Colonic mucosa (tissue), 4 donors: ENCODE measurements around the gene HOXB4. TPM values are rescaled to one million over a fixed set of nuclear protein-coding genes. Genes with fewer than 3 reads are reported as not detected.
A peak's percentile ranks its signal among the peaks of the same experiment; 100 is the strongest.

Experiments used
- DNase-seq: peaks from one replicate; pipeline ENCODE4 v3.0.0-alpha.2; 2020
- H3K27ac ChIP-seq: fragments of 200-600 bp; one replicate; pipeline ENCODE4 v1.8.0; 2021
- H3K27me3 ChIP-seq: fragments of 200-600 bp; one replicate; pipeline ENCODE4 v1.8.0; 2021
- H3K36me3 ChIP-seq: fragments of 200-600 bp; one replicate; pipeline ENCODE4 v1.8.0; 2021
- H3K4me1 ChIP-seq: fragments of 200-600 bp; one replicate; pipeline ENCODE4 v1.8.0; 2021; ENCODE audit warnings: mild to moderate bottlenecking
- H3K4me3 ChIP-seq: fragments of 200-600 bp; one replicate; pipeline ENCODE4 v1.8.0; 2021
- H3K9ac ChIP-seq, 2 donors: one replicate each; pipeline ENCODE4 v1.7.0; 2013; ENCODE audit warnings: control low read depth in 2 of 2, low read depth in 2 of 2, low read length in 2 of 2
- H3K9me3 ChIP-seq: fragments of 200-600 bp; one replicate; pipeline ENCODE4 v1.8.0; 2021
- intact Hi-C: fragments of 100-400 bp; cut with DNase I; formaldehyde crosslinking; loops from one replicate; pipeline ENCODE4 v1.14.1; 2022
- total RNA-seq, 2 donors: library from RNA; stranded (reverse); fragmentation: NEBNext Ultra II Directional in 1 of 2; extraction: Animal tissue kit (Norgen Biotek cat#: 25700) in 1 of 2; gene quantifications; one replicate each; pipeline ENCODE4 v1.2.1, GENCODE V29; 2021
- TF ChIP-seq, protein P1 (sequence below): fragments of 200-600 bp; IDR thresholded peaks from one replicate; pipeline ENCODE4 v1.8.0; 2022; ENCODE audit warnings: antibody characterized with exemption, mild to moderate bottlenecking
- donor health status: healthy.
- donor health status: DM: no; HTN: no; CAD: no.
- donor health status: DM: no; HTN: no; CAD: no.

HOXB4 gene
- total RNA-seq, 2 donors from 2014 or later: 2.5 to 4.7 TPM

- Histone ChIP-seq H3K27ac (peak overlapping the region; percentile 89), H3K9ac (peak overlapping the region; percentile 64 to 72), H3K4me1 (peaks cover 2% of the 10 kb centered on the region), H3K27me3 (no peaks in the 10 kb centered on the region), H3K4me3 (no peak overlapping the region), H3K36me3 (no peaks in the 10 kb centered on the region), H3K9me3 (no peaks in the 10 kb centered on the region)
- intact Hi-C loops: no loop called here
- TF ChIP-seq, protein P1, sequence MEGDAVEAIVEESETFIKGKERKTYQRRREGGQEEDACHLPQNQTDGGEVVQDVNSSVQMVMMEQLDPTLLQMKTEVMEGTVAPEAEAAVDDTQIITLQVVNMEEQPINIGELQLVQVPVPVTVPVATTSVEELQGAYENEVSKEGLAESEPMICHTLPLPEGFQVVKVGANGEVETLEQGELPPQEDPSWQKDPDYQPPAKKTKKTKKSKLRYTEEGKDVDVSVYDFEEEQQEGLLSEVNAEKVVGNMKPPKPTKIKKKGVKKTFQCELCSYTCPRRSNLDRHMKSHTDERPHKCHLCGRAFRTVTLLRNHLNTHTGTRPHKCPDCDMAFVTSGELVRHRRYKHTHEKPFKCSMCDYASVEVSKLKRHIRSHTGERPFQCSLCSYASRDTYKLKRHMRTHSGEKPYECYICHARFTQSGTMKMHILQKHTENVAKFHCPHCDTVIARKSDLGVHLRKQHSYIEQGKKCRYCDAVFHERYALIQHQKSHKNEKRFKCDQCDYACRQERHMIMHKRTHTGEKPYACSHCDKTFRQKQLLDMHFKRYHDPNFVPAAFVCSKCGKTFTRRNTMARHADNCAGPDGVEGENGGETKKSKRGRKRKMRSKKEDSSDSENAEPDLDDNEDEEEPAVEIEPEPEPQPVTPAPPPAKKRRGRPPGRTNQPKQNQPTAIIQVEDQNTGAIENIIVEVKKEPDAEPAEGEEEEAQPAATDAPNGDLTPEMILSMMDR: no peak
- DNase-seq: no peak
These were observed 27.3 kb upstream of the HOXB4 start for GRCh38 chr17:48605409-48605919.

DNA sequence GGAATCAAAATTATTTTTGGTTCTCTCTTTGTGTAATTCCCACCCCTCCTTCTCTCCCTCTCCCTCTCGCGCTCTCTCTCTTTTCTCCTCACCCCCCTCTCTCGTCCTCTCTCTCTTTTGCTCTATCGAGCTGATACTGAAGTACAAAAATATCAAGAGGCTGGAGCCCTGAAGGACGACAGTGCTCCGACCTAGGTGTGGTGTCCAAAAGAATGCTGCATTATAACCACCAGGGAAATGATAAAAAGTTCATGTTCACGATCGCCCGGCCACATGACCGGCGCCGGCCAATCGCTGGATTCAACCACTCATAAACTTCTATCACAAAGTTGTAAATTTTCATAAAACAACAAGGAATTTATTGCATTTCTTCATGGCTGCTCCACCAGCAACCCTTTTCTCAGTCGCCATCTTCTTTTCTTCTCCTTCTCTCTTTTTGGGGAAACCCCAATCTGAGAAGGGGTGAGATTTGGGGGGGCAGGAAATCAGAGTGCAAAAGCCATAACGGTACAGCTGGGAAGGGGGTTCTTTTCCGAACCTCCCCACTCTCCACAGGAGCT lies 26.7 kb upstream of the HOXB4 start, which contains the start of gene HOXB6:
Gene HOXB6 (minus strand): TSS at position 217 of the 560 bp plus-strand sequence. CDS start 6,836 bp downstream, outside the sequence.
- intact Hi-C loops: no loop called here
- Histone ChIP-seq H3K9ac (peak within 1 kb of the TSS; percentile 72 to 91), H3K4me3 (peak within 1 kb of the TSS; percentile 41), H3K36me3 (no peaks in the 10 kb centered on the region), H3K27me3 (no peaks in the 10 kb centered on the region), H3K4me1 (peaks cover 2% of the 10 kb centered on the region), H3K27ac (peak within 1 kb of the TSS; percentile 89), H3K9me3 (no peaks in the 10 kb centered on the region)
- TF ChIP-seq, protein P1: no peak
- peak; percentile 92 for DNase-seq

DNA sequence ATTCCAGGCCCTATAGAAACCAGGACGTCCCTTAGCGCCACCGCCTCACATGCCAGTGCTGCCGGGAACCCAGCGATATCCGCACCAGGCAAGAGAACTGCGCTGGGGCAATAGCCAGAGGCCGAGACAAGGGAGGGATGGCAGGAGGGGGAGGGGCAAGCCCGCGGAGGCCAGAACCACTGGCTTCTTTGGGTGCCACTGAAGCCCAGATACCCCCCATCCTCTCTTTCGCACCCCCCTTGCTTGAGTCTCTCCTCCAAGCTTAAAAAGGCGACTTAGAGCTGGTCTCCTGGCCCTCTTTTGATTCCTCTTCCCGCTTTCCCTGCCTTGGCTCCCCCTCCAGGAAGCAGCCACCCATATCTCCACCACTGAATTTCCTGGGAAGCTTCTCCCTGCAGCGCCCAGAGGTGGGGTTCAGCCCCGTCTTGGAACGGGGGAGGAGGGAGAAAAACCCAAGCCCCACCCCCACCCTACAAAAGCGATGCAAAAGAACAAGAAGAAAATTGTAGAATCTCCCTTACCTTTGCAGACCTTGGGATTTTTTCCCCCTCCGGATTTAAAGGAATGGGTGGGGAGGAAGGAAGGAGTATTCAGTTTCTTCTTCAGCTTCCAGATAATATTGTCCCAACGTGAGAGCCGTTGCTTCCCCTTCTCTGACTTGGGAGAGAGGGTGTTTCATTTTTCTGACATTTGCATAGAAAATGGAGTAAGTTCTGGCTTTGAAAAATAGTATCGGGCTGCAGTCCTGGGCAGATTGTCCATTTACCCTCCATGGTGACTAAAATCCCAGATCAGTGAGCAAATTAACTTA lies 26.0 kb upstream of the HOXB4 start:
- Histone ChIP-seq H3K27ac (peak overlapping the region; percentile 89), H3K9me3 (no peaks in the 10 kb centered on the region), H3K4me1 (peaks cover 3% of the 10 kb centered on the region), H3K36me3 (no peaks in the 10 kb centered on the region), H3K27me3 (no peaks in the 10 kb centered on the region), H3K9ac (peak overlapping the region; percentile 68 to 91), H3K4me3 (peak overlapping the region; percentile 41)
- TF ChIP-seq, protein P1: no peak
- intact Hi-C loops: no loop called here
- DNase-seq: peak; percentile 82

DNA sequence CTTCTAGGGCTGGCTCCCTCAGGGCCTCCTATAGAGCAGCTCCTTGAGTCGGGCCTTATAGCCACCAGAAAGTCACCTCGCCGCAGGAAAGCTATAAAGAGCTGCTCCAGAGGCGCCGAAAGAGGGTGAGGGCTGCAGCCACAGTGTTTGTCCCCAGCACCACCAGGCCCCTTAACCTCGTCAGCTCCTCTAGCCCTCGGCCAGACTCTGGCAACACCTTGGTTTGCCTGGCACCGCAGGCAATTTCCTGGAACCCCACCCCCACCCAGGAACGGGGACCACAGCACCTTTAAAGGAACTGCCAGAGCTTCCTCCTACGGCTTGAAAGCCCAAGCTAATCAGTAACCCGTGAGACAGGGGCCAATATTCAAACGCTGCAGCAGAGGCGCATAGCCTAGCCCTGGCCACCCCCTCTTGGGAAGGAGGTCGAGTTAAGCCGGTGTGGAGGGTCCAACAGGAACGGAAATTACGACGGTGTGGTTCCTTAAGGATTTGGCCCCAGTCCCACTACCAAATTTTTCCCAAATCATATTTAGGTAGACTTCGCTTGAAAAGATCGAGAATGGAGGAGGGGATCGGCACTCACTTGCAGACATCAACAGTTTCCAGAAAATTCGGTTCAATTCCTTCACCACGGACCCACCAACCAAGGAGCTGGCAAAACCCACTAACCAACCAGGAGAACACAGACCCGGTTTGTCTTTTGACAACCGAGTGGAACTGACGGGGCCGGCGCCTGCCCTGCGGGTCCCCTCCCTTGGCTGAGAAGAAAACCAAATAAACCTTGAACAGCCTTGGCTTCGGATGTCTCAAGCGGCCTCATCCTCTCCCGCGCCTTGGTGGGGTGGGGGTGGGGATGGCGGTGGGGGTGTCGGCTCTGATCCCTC lies 23.6 kb upstream of the HOXB4 start:
- peak; percentile 88 for DNase-seq
- Histone ChIP-seq H3K4me1 (peaks cover 9% of the 10 kb centered on the region), H3K9me3 (no peaks in the 10 kb centered on the region), H3K36me3 (no peaks in the 10 kb centered on the region), H3K4me3 (peak overlapping the region; percentile 41), H3K27ac (peak overlapping the region; percentile 89), H3K27me3 (no peaks in the 10 kb centered on the region), H3K9ac (peak overlapping the region; percentile 31 to 91)
- intact Hi-C loops: no loop called here
- TF ChIP-seq, protein P1: no peak

- peaks cover 9% of the 10 kb centered on the region for H3K4me1 ChIP-seq
- H3K27ac ChIP-seq: peak overlapping the region; percentile 89
- TF ChIP-seq, protein P1: no peak
- no peaks in the 10 kb centered on the region for H3K9me3 ChIP-seq
- H3K9ac ChIP-seq: peak overlapping the region; percentile 31 to 91
- intact Hi-C loops: no loop called here
- DNase-seq: no peak
- no peaks in the 10 kb centered on the region for H3K36me3 ChIP-seq
- H3K4me3 ChIP-seq: peak overlapping the region; percentile 41
- no peaks in the 10 kb centered on the region for H3K27me3 ChIP-seq
These were observed 23.0 kb upstream of the HOXB4 start for GRCh38 chr17:48601207-48601538.
